ENCODE measurements around the gene OLFML1.
A peak's percentile ranks its signal among the peaks of the same experiment; 100 is the strongest.
"Not testable (repeated sequence)": the region's sequence is repeated elsewhere in the genome, so short reads cannot be mapped to it uniquely, and the experiment has no call there.

OLFML1 gene

GRCh38 chr11:7512525-7513233 is 27.4 kb downstream of the OLFML1 start:
- DNase-seq (ENCODE audit: low read depth), result peak; percentile 72

- DNase-seq (ENCODE audit: low read depth), result peak; percentile 47
These were observed 28.2 kb downstream of the OLFML1 start, which contains the start of gene PPFIBP2 for GRCh38 chr11:7513234-7514098. PPFIBP2 (plus strand) TSS chr11:7513999; CDS start chr11:7549476, 35,477 bp downstream.

GRCh38 chr11:7514099-7514591 is 28.8 kb downstream of the OLFML1 start:
- no peak for DNase-seq (ENCODE audit: low read depth)

- DNase-seq (ENCODE audit: low read depth), result no peak
These were observed 30.2 kb downstream of the OLFML1 start for GRCh38 chr11:7515447-7515886.

GRCh38 chr11:7516475-7516874 is 31.2 kb downstream of the OLFML1 start:
- DNase-seq (ENCODE audit: low read depth), result no peak

GRCh38 chr11:7517743-7518142 is 32.4 kb downstream of the OLFML1 start:
- not testable (repeated sequence) for DNase-seq (ENCODE audit: low read depth)

- no peak for DNase-seq (ENCODE audit: low read depth)
These were observed 33.7 kb downstream of the OLFML1 start for GRCh38 chr11:7518811-7519562.

GRCh38 chr11:7520011-7520942 is 35.0 kb downstream of the OLFML1 start:
- no peak for DNase-seq (ENCODE audit: low read depth)

GRCh38 chr11:7520981-7521487 is 35.7 kb downstream of the OLFML1 start:
- DNase-seq (ENCODE audit: low read depth), result no peak

GRCh38 chr11:7522121-7522520 is 36.8 kb downstream of the OLFML1 start:
- DNase-seq (ENCODE audit: low read depth), result no peak

- no peak for DNase-seq (ENCODE audit: low read depth)
These were observed 37.2 kb downstream of the OLFML1 start for GRCh38 chr11:7522546-7522945.

GRCh38 chr11:7523416-7524210 is 38.3 kb downstream of the OLFML1 start:
- no peak for DNase-seq (ENCODE audit: low read depth)

GRCh38 chr11:7524462-7525235 is 39.3 kb downstream of the OLFML1 start:
- DNase-seq (ENCODE audit: low read depth), result no peak

GRCh38 chr11:7525424-7525823 is 40.1 kb downstream of the OLFML1 start:
- DNase-seq (ENCODE audit: low read depth), result no peak

- no peak for DNase-seq (ENCODE audit: low read depth)
These were observed 41.7 kb downstream of the OLFML1 start for GRCh38 chr11:7527029-7527428.

GRCh38 chr11:7528514-7529049 is 43.3 kb downstream of the OLFML1 start:
- DNase-seq (ENCODE audit: low read depth), result no peak

- DNase-seq (ENCODE audit: low read depth), result no peak
These were observed 44.8 kb downstream of the OLFML1 start for GRCh38 chr11:7530013-7530640.

GRCh38 chr11:7531011-7531410 is 45.7 kb downstream of the OLFML1 start:
- no peak for DNase-seq (ENCODE audit: low read depth)
